SU-DHL-6 (cell line): ENCODE results near the gene ITGA6.

Source experiments
- EZH2phosphoT487 ChIP-seq: fragments of 200-600 bp; sonication (generic), shearing (Covaris generic); conservative IDR thresholded peaks from 2 replicates; pipeline ENCODE4 v1.6.1; 2018; ENCODE audit warnings: mild to moderate bottlenecking, antibody characterized with exemption, low read length, moderate library complexity, mixed read lengths
- TF ChIP-seq, protein P1 (sequence below): fragments of 200-600 bp; sonication (generic); IDR thresholded peaks from one replicate; pipeline ENCODE4 v1.5.1; 2017; ENCODE audit warnings: antibody characterized with exemption, mild to moderate bottlenecking, low read length, moderate library complexity; ENCODE audit not compliant: insufficient read depth, poor library complexity, severe bottlenecking

DNA sequence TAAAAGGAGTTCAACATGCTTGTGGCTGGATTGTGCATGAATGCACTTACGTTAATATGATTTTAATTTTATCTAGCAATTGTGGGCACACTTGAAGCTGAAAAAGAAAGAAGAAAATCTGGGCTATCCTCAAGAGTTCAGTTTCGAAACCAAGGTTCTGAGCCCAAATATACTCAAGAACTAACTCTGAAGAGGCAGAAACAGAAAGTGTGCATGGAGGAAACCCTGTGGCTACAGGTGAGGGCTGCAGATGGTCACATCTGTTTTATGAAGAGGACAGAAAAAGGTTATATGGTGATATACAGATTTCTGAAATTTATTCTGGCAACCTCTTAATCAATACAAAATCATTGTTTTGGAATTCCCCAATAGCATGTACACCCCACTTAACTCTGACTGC lies 57.3 kb downstream of the ITGA6 start:
- TF ChIP-seq, protein P1, sequence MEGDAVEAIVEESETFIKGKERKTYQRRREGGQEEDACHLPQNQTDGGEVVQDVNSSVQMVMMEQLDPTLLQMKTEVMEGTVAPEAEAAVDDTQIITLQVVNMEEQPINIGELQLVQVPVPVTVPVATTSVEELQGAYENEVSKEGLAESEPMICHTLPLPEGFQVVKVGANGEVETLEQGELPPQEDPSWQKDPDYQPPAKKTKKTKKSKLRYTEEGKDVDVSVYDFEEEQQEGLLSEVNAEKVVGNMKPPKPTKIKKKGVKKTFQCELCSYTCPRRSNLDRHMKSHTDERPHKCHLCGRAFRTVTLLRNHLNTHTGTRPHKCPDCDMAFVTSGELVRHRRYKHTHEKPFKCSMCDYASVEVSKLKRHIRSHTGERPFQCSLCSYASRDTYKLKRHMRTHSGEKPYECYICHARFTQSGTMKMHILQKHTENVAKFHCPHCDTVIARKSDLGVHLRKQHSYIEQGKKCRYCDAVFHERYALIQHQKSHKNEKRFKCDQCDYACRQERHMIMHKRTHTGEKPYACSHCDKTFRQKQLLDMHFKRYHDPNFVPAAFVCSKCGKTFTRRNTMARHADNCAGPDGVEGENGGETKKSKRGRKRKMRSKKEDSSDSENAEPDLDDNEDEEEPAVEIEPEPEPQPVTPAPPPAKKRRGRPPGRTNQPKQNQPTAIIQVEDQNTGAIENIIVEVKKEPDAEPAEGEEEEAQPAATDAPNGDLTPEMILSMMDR = no peak
- TF ChIP-seq EZH2phosphoT487 = no peak
